Mesangial cell (primary cell): Measurements from ENCODE around the gene EDN3. TPM values are rescaled to one million over a fixed set of nuclear protein-coding genes. Genes with fewer than 3 reads are reported as not detected.

Source experiments
- total RNA-seq: library from RNA; depleted of rRNA; stranded (reverse); fragments of >200 nt; gene quantifications from 2 replicates; pipeline ENCODE4 v1.2.3, GENCODE V29; 2015

EDN3 gene
- not detected in 2 replicates for total RNA-seq

GRCh38 chr20:59300333-59301081 is at the start of gene EDN3:
Gene EDN3 (plus strand): TSS chr20:59300611. CDS start chr20:59300813, 202 bp downstream.

Other genes with a start within 250 kb of the EDN3 start
- gene ZNF831, start 136.8 kb upstream of the EDN3 start, total RNA-seq = not detected in 2 replicates